Measurements from ENCODE around the gene CIART. TPM values are rescaled to one million over a fixed set of nuclear protein-coding genes. Genes with fewer than 3 reads are reported as not detected.

CIART gene
- total and polyA plus RNA-seq, 2 donors (not counting 3 experiments of a cell fraction or from before 2014, with no cell fraction given), result 2.4 to 4.3 TPM

GRCh38 chr1:150295476-150295875 is 13.1 kb downstream of the CIART start:
- TF ChIP-seq MYC (IDR thresholded peaks at IDR 0.05; ENCODE audit: low read depth, low read length), result no peak
- no peak for TF ChIP-seq EZH2 (IDR thresholded peaks at IDR 0.05; ENCODE audit: borderline replicate concordance, low read depth, low read length, severe bottlenecking)
- TF ChIP-seq POLR2A (IDR thresholded peaks at IDR 0.05; ENCODE audit: low read depth, low read length), result no peak
- TF ChIP-seq JUN (IDR thresholded peaks at IDR 0.05; ENCODE audit: borderline replicate concordance, insufficient read depth, insufficient read length, low read depth), result no peak
- TF ChIP-seq MAX (IDR thresholded peaks at IDR 0.05; ENCODE audit: insufficient read depth, insufficient read length), result no peak
- no peak for TF ChIP-seq CTCF (IDR thresholded peaks at IDR 0.05; ENCODE audit: extremely low read depth in 1 of 2, insufficient read depth in 1 of 2, low read depth in 1 of 2, low read length in 2 of 2)
- TF ChIP-seq POLR2AphosphoS5 (IDR thresholded peaks at IDR 0.05; ENCODE audit: insufficient read depth, low read depth, low read length), result no peak
- no peak for TF ChIP-seq GATA2 (IDR thresholded peaks at IDR 0.05; ENCODE audit: insufficient read depth, insufficient read length, low read depth, low read length)
- TF ChIP-seq FOS (IDR thresholded peaks at IDR 0.05; ENCODE audit: borderline replicate concordance, insufficient read depth, low read length), result no peak
- dilution Hi-C loops (cut with MboI; ENCODE audit: extremely low pct_ligation_motif_present, low sequenced_read_pairs), result no loop called here

More at GRCh38 chr1:150295476-150295875, 13.1 kb downstream of the CIART start:
- peaks cover 13% of the 10 kb centered on the region for H3K4me1 ChIP-seq (ENCODE audit: control insufficient read depth, extremely low read depth, insufficient read depth, low read length)
- H2AFZ ChIP-seq (ENCODE audit: low read depth, low read length), result no peak overlapping the region
- no peaks in the 10 kb centered on the region for H3K9me3 ChIP-seq (replicated peaks; ENCODE audit: control insufficient read depth, insufficient read depth, low read length)
- FAIRE-seq, result no peak
- no TSS peak for BruUV-seq (replicated peaks)
- H3K4me2 ChIP-seq (ENCODE audit: insufficient read depth, low read length), result no peak overlapping the region
- POLR2A ChIA-PET, result no interaction called here
- CTCF ChIA-PET, result interaction anchor here (0.5 kb wide), 1 partner anchor 43 kb away, joined by 3 read pairs; no protein-coding TSS in a partner anchor
- no peaks in the 10 kb centered on the region for H4K20me1 ChIP-seq (replicated peaks; ENCODE audit: control insufficient read depth, extremely low read depth, insufficient read depth, low read length)
- no peak for DNase-seq (ENCODE audit: low read depth, low spot score)
- intact Hi-C loops (cut with micrococcal nuclease), result no loop called here
- no peaks in the 10 kb centered on the region for H3K27me3 ChIP-seq (ENCODE audit: control insufficient read depth in 2 of 2, insufficient read depth in 2 of 2, low read length in 2 of 2)
- H3K4me3 ChIP-seq (replicated peaks in 1 of 3; ENCODE audit: insufficient read depth in 1 of 3, low read depth in 1 of 3, low read length in 3 of 3), result no peak overlapping the region
- no peaks in the 10 kb centered on the region for H3K9me1 ChIP-seq (replicated peaks; ENCODE audit: control insufficient read depth, extremely low read depth, insufficient read depth, low read length)
- H3K9ac ChIP-seq (replicated peaks; ENCODE audit: extremely low read depth, insufficient read depth, low read length), result no peak overlapping the region
- no peak overlapping the region for H3K27ac ChIP-seq (ENCODE audit: insufficient read depth, low read depth, low read length)
- peaks cover 0 to 3% of the 10 kb centered on the region in 2 experiments for H3K36me3 ChIP-seq (ENCODE audit: control insufficient read depth in 2 of 2, extremely low read depth in 1 of 2, insufficient read depth in 2 of 2, low read length in 2 of 2)
- peaks cover 21% of the 10 kb centered on the region for H3K79me2 ChIP-seq (ENCODE audit: control insufficient read depth, insufficient read depth, low read length)
